Stimulated activated CD4-positive, alpha-beta T cell treated with anti-CD3 and anti-CD28 coated beads, Interleukin-2, amount 100 ng/mL, for 24 hours (primary cell): ENCODE measurements around the gene ZEB2.

ENCODE experiments used
- DNase-seq, 2 donors: peaks; one replicate each; pipeline ENCODE4 v3.0.0-alpha.2; 2020

ZEB2 gene

GRCh38 chr2:144512470-144512869 is 7.4 kb downstream of the ZEB2 start:
- DNase-seq = no peak

- no peak for DNase-seq
These were observed 8.0 kb downstream of the ZEB2 start for GRCh38 chr2:144511937-144512336.

GRCh38 chr2:144511226-144511810 is 8.6 kb downstream of the ZEB2 start:
- DNase-seq = no peak

DNA sequence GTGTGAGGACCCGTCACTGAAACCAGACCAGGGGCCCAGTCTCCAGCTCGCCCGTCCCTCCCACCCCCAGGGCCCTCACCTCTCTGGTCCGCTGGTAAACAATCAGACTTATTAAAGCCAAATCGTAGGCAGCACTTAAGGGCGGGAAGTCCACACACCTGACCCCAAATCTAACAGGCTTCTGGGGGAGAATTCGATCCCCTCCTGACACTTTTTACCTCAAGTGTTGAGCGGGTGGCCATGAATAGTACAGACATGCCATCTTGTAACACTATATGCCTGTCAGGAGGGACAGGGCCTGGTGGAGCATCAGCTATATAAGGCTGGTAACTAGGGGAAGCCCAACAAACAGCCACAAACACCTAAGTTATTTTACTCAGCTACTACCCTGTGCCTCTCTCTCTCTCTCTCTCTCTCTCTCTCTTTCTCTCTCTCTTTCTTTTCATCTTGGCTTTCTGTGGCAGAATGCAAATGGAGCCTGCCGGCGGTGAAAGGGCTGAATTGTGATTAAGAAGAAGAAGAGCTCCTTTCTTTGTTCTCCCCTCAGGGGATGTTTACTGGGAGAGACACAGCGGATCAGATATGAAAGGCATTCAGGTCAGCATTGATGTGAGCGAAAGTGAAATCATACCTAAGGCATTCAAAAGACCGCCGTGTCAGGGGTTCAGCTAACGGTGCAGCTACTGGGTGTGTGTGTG is 9.5 kb downstream of the ZEB2 start:
- DNase-seq = no peak

GRCh38 chr2:144509879-144510221 is 10.1 kb downstream of the ZEB2 start:
- no peak for DNase-seq

GRCh38 chr2:144509001-144509878 is 10.7 kb downstream of the ZEB2 start:
- DNase-seq = no peak

DNA sequence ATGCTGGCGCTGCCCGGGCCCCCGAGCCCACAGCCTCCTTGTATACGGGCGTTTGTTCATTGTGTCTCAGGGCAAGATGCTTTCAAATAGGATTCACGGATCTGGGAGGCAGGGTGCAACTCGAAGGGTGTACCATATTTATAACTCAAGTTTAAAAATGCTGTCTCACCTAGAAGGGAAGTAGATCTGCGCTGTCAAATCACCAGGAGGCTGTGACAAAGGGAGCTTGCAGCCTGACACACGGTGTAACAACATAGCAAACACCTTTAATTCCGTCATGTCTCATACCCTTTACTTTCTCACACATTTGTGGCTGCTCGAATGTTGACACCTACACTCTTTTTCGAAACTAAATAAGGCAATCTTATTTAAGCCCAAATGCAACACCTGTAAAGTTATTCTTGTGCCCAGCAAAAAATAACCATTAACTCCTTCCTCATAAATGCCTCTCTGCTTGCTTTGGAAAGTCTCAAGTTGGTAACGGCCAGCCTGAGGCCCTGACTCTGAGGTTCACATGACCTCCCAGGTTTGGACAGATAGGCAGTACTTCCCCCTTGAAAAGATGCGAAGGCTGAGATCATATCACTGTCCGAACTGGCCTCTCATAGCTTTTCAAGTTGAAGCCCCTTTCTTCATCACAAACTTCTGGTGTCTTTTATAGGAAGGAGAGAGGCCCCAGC is 11.6 kb downstream of the ZEB2 start:
- no peak for DNase-seq

GRCh38 chr2:144507441-144508171 is 12.3 kb downstream of the ZEB2 start:
- DNase-seq = no peak

GRCh38 chr2:144505245-144505831 is 14.6 kb downstream of the ZEB2 start:
- DNase-seq = no peak

DNA sequence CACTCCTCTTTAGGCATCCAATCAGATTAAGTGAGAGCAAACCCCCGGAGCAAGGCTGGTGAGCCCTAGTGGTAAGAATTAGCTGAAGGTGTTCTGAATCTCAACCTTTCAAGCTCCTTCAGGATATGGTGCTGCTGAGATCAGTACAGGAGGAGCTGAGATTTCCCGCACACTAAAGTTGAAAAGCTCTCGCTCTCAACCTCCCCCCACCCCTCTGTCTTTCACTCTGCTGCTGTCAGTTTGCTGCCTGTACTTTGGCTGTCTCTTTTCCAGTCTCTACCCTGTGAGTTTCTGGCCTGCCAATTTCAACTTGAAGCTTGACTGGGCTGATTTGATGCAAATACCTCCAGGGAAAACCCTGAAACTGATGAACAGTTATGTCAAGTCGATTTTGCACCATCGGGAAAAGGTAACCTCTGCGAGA is 15.7 kb downstream of the ZEB2 start:
- no peak for DNase-seq

DNA sequence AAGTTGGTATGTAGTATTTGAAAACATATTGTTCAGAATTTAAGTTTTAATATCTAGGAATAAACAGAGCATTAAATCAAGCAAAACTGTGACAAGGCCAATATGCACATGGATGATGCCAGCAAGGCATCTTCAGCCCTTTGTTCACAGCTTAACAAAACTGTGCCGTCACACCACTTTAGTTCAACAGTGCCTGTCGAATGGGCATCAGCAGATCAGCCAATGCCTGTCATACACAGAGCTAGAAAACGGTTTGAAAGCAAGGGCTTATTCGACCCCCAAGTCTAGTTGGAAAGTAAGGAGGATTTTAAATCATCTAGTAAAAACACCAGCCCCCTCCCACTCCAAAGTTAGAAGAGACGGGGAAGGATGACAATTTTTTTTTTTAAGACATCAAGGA is 16.7 kb downstream of the ZEB2 start:
- DNase-seq = no peak

DNA sequence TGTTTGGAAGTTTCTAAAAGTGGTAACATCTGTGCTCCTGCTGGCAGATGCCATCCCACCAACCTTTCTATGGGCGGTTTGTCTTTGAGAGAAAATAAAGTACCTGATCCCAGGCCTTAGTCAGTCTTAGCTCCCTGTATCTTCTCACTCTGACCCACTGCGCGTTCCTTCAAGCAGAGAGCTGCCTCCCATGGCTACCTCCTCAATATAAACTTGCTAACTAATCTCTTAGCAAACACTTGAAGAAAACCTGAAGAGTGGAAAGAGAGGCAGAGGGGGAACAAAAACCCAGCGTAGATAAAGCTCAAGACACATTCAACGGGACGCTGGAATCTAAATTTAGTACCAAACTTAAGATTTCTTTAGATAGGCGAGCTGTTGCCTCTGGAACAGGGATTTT is 17.6 kb downstream of the ZEB2 start:
- DNase-seq = no peak

DNA sequence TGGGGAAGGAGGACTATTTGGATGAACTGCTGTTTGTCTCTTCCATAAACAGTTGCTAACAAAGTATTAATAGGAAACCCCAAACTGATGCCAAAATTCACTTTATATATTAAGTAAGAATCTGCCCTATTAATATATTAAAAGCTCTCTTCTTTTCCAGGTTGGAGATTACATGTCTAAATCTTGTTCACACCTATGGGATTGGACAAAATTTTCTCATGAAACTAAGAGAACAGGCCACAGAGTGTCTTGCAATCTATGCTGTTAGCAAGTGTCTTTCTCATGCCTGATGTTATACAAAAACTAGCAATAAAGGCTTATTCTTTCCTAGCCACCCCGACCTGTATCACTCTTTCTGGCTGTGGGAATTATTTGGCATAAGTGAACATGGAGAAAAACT is 18.3 kb downstream of the ZEB2 start:
- no peak for DNase-seq

GRCh38 chr2:144501118-144501517 is 18.8 kb downstream of the ZEB2 start:
- DNase-seq = no peak

DNA sequence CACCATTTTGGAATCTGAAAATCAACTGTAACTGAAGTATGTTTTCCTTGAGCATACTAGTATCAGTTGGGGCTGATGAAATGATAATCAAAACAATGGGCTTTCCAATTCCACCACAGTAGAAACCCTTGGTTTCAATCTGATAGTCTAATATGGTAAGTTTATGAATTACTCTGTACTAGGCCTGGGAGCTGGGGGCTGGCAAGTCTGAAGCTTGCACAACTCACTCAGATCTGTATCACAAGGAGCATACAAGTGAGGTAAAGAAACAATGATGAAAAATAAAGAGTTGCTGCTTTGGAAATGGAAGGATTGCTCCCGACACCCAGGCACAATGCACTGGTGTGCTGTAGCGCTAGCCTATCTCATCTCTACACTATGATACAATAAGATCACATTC is 19.4 kb downstream of the ZEB2 start:
- DNase-seq = no peak

GRCh38 chr2:144498277-144498676 is 21.6 kb downstream of the ZEB2 start:
- no peak for DNase-seq

DNA sequence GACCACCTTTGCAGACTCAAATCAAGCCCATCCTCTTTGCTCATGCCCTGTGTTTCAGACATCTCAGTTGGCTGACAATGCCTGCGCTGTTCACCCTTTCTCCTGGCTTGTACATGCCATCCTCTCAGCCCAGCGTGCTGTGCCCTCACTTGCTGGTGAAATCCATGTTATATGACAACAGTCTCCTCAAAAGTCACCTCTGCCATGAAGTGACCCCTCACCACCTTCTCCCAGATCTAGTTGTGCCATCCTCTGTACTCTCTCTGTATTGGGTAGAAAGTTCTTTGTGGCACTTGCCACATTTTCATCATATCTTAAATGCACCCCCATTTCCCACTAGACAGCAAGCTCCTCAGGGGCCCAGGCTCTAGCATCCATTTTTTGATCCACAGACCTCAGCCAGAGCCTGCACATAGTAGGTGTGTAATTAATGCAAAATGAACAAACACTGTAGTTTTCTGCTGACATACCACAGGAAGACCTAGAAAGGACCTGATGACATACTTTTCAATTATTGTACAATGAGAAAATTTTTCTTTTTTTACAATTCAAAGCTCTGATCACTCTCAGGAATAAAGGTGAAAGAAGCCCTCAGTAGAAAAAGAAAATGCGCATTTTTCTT is 22.8 kb downstream of the ZEB2 start:
- no peak for DNase-seq

- no peak for DNase-seq
These were observed 23.6 kb downstream of the ZEB2 start for GRCh38 chr2:144496092-144496976.

- DNase-seq = no peak
These were observed 24.5 kb downstream of the ZEB2 start for GRCh38 chr2:144495227-144496091.
